Measurements from ENCODE around the gene RAB11FIP3.

RAB11FIP3 gene

DNA sequence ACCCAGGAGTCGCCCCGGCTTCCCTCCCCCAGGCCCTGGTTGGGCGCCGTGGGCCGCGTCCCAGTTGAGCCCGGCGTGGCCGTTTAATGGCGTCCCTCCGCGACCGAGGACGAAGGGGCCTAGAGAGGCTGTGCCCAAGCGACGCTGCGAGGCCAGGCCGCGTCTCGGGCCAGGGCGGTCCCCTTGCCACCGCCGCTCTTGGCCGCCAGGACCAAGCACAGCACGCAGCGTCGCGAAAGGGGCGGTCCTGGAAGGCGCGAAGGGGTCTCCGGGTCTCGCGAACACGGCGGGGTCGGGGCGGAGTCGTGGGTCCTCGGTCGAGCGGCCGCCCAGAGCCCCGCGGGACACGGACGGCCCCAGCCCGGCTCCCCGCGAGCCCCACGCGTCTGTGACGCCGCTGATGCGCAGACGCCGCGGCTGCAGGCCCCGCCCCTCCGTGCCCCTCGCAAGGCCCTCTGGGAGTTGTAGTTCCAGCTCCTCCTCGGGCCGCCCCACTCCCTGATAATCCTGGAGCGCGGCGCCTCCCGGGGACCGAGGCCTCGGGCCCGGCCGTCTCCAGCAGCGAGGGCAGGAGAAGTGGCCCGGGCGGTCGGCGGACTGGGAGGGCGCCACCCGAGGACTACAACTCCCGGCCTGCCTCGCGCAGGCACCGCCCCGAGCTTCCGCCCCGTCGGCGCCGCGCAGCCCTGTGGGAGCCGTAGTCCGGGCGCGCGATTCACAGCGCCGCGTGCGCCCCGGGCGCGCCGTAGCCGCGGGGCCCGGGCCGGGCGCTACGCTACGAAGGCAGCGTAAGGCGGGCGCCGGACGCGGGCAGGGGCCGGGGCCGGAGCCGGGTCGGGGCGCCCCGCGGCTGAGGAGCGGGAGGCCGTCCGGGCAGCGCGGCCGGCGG lies 101.8 kb downstream of the RAB11FIP3 start, which contains the start of gene CAPN15:
CAPN15 (plus strand) TSS at position 698 of the 889 bp plus-strand sequence. CDS start 19,127 bp downstream, outside the sequence.
- H3K27ac ChIP-seq: peak within 1 kb of the TSS; percentile 90
- H3K36me3 ChIP-seq: peaks cover 21% of the 10 kb centered on the region
- peak; percentile 93 for DNase-seq
- TF ChIP-seq, protein P1, sequence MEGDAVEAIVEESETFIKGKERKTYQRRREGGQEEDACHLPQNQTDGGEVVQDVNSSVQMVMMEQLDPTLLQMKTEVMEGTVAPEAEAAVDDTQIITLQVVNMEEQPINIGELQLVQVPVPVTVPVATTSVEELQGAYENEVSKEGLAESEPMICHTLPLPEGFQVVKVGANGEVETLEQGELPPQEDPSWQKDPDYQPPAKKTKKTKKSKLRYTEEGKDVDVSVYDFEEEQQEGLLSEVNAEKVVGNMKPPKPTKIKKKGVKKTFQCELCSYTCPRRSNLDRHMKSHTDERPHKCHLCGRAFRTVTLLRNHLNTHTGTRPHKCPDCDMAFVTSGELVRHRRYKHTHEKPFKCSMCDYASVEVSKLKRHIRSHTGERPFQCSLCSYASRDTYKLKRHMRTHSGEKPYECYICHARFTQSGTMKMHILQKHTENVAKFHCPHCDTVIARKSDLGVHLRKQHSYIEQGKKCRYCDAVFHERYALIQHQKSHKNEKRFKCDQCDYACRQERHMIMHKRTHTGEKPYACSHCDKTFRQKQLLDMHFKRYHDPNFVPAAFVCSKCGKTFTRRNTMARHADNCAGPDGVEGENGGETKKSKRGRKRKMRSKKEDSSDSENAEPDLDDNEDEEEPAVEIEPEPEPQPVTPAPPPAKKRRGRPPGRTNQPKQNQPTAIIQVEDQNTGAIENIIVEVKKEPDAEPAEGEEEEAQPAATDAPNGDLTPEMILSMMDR (IDR thresholded peaks at IDR 0.05; ENCODE audit: low read depth, low read length): no peak
- H3K4me3 ChIP-seq (ENCODE audit: low read depth, low read length): peak within 1 kb of the TSS; percentile 86
- H3K9me3 ChIP-seq (ENCODE audit: severe bottlenecking): no peaks in the 10 kb centered on the region
- H3K27me3 ChIP-seq (ENCODE audit: insufficient read depth, low read depth, severe bottlenecking): no peaks in the 10 kb centered on the region

DNA sequence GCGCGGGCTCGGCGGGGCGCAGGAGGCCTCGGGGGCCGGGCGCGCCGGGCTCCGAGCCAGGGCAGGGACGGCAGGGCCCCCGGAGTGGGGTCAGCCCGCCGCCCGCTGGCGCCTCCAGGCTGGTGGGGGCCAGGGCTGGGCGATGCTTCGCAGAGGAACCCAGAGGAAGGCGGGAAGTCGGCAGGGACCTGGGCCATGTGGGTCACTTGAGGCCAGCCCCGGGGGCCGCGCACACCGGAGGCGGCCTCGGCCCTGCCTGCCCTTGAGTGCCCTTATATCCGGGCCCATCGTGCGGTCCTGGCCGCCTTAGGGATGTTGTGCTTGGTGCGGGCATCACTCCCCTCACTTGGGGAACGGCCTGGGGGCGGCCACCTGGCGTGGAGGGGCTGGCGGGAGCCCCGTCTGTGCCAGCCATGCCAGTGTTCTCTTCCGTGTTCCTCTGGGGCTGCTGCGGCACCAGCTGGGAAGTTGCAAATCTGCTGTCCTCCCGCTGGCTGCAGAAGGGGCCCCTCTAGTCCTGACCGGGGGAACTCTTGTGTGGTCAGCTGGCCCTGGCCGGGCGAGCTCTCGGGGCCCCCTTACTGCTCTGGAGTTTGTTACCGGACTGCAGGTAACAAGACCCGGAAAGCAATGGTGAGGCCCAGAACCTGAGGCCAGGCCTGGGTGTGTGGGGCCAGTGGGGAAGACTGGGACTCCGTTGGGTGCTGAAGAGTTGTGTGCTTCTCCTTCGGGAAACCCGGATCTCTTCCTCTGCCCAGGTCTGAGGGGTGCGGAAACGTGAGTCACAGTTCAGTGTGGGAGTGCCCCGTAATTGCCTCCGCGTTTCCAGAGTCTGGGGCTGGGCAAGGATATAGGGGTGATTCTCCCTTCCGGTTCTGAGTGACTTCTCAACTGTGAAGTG lies 102.9 kb downstream of the RAB11FIP3 start:
- DNase-seq: peak; percentile 47
- H3K27me3 ChIP-seq (ENCODE audit: insufficient read depth, low read depth, severe bottlenecking): no peaks in the 10 kb centered on the region
- H3K4me3 ChIP-seq (ENCODE audit: low read depth, low read length): peak overlapping the region; percentile 78
- H3K9me3 ChIP-seq (ENCODE audit: severe bottlenecking): no peaks in the 10 kb centered on the region
- H3K36me3 ChIP-seq: peaks cover 18% of the 10 kb centered on the region
- peak overlapping the region; percentile 78 for H3K27ac ChIP-seq
- TF ChIP-seq, protein P1 (IDR thresholded peaks at IDR 0.05; ENCODE audit: low read depth, low read length): no peak

DNA sequence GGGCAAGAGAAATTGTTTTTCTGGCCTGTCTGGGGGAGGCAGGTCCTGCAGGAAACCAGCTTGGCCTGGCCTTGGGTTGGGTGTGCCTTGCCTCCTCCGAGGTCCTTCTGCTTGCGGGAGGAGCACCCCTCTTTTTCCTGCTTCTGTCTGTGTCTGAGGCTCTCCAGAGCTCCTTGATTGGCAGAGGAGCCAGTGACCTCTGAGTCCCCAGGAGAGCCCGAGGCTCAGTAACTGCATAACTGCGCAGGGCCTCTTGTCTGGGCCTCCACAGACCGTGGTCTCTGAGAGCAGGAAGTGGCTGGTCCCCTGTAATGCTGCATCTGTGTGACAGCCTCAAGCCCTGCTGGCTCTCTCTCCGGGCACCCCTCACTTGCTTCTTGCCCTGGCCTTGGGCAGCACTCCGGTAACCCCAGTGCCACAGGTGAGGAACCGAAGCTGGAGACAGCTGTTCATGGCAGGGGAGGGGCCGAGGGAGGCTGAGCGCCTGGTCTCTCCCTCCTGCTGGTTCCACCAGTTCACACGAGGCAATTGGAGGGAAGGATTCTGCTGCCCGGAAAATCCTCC lies 103.6 kb downstream of the RAB11FIP3 start:
- Histone ChIP-seq H3K27ac (peak overlapping the region; percentile 78), H3K36me3 (peaks cover 18% of the 10 kb centered on the region), H3K9me3 (ENCODE audit: severe bottlenecking) (no peaks in the 10 kb centered on the region), H3K27me3 (ENCODE audit: insufficient read depth, low read depth, severe bottlenecking) (no peaks in the 10 kb centered on the region), H3K4me3 (ENCODE audit: low read depth, low read length) (peak overlapping the region; percentile 78)
- peak; percentile 65 for DNase-seq
- TF ChIP-seq, protein P1 (IDR thresholded peaks at IDR 0.05; ENCODE audit: low read depth, low read length): no peak

DNA sequence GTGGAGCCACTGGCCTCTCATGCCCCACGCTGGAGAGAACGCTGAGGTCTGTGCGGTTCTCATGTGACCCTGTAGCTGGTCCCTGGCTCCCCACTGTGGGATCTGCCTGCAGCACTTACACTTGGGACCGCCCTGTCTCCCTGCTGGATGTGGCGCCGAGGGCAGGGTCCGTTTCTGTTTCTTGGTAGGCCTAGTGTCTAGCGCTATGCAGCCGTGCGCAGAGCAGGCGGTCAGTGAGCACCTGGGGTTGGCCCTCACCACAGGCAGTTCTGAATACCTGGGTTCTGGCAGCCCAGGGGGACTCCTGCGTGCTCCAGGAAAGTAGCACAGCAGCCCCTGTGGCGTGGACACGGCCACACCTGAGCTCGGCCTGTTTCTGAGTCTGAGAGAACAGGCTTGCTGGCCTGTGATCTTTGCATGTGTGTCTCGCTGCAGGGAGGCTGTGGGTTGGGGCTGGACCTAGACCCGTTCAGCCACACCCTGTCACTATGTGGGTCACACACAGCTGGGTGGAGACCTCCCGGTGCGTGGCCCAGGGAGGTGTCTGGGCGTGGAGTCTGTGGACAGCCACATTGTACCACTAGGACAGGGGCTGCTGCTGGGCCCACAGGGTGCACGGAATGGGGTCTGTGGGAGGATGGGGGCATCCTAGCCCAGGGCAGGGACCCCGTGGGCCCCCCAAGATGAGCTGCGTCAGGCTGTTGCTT lies 104.8 kb downstream of the RAB11FIP3 start:
- H3K27ac ChIP-seq: no peak overlapping the region
- DNase-seq: no peak
- no peak overlapping the region for H3K4me3 ChIP-seq (ENCODE audit: low read depth, low read length)
- H3K27me3 ChIP-seq (ENCODE audit: insufficient read depth, low read depth, severe bottlenecking): no peaks in the 10 kb centered on the region
- TF ChIP-seq, protein P1 (IDR thresholded peaks at IDR 0.05; ENCODE audit: low read depth, low read length): no peak
- H3K9me3 ChIP-seq (ENCODE audit: severe bottlenecking): no peaks in the 10 kb centered on the region
- peaks cover 18% of the 10 kb centered on the region for H3K36me3 ChIP-seq

DNA sequence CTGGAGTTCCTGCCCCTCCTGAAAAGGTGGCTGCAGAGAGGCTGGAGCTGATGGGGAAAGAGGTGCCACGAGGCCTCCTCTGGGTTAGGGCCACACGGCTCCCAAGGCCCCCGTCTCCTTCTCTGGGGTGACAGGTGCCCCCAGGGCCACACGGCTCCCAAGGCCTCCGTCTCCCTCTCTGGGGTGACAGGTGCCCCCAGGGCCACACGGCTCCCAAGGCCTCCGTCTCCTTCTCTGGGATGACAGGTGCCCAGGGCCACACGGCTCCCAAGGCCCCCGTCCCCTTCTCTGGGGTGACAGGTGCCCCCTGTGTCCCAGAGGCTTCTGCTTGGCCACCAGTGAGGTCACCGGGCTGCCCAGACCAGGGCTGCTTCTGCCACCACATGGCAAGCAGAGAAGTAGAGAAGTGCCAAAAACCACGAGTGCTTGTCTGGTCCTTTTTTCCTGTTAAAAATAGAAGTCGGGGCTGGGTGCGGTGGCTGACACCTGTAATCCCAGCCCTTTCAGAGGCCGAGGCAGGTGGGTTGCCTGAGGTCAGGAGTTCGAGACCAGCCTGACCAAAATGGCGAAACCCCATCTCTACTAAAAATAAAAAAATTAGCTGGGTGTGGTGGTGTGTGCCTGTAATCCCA lies 106.2 kb downstream of the RAB11FIP3 start:
- Histone ChIP-seq H3K36me3 (peaks cover 21% of the 10 kb centered on the region), H3K27ac (no peak overlapping the region), H3K4me3 (ENCODE audit: low read depth, low read length) (no peak overlapping the region), H3K27me3 (ENCODE audit: insufficient read depth, low read depth, severe bottlenecking) (no peaks in the 10 kb centered on the region), H3K9me3 (ENCODE audit: severe bottlenecking) (no peaks in the 10 kb centered on the region)
- DNase-seq: no peak
- TF ChIP-seq, protein P1 (IDR thresholded peaks at IDR 0.05; ENCODE audit: low read depth, low read length): no peak
